ENCODE results near the gene OR2M2.

OR2M2 gene

GRCh38 chr1:248215880-248216279 lies 41.3 kb downstream of the OR2M2 start:
- H3K4me3 Mint-ChIP-seq, result no peak overlapping the region
- no peaks in the 10 kb centered on the region for H3K27me3 Mint-ChIP-seq (ENCODE audit: low read depth)
- TF ChIP-seq CTCF (IDR thresholded peaks at IDR 0.05; ENCODE audit: unreplicated experiment in 3 of 3), result no peak
- H3K36me3 Mint-ChIP-seq (ENCODE audit: low read depth), result no peaks in the 10 kb centered on the region
- peaks cover 39% of the 10 kb centered on the region for H3K9me3 Mint-ChIP-seq
- no peaks in the 10 kb centered on the region for H3K4me1 Mint-ChIP-seq
- no peak overlapping the region for H3K27ac Mint-ChIP-seq

GRCh38 chr1:248225537-248225936 lies 50.9 kb downstream of the OR2M2 start:
- Mint-ChIP-seq H3K4me1 (no peaks in the 10 kb centered on the region), H3K4me3 (no peak overlapping the region), H3K27me3 (ENCODE audit: low read depth) (no peaks in the 10 kb centered on the region), H3K27ac (no peak overlapping the region), H3K9me3 (peaks cover 43% of the 10 kb centered on the region), H3K36me3 (ENCODE audit: low read depth) (no peaks in the 10 kb centered on the region)
- TF ChIP-seq CTCF (IDR thresholded peaks at IDR 0.05; ENCODE audit: unreplicated experiment in 3 of 3), result no peak

GRCh38 chr1:248229360-248229908 lies 54.8 kb downstream of the OR2M2 start:
- TF ChIP-seq CTCF (IDR thresholded peaks at IDR 0.05; ENCODE audit: unreplicated experiment in 3 of 3), result no peak
- no peaks in the 10 kb centered on the region for H3K4me1 Mint-ChIP-seq
- H3K27ac Mint-ChIP-seq, result no peak overlapping the region
- H3K27me3 Mint-ChIP-seq (ENCODE audit: low read depth), result no peaks in the 10 kb centered on the region
- no peaks in the 10 kb centered on the region for H3K36me3 Mint-ChIP-seq (ENCODE audit: low read depth)
- peaks cover 50% of the 10 kb centered on the region for H3K9me3 Mint-ChIP-seq
- H3K4me3 Mint-ChIP-seq, result no peak overlapping the region
